Measurements from ENCODE around the gene RASSF3.

RASSF3 gene

GRCh38 chr12:64718649-64719048 lies 108.4 kb downstream of the RASSF3 start:
- no peak for DNase-seq (ENCODE audit: extremely low read depth in 1 of 2, low read depth in 1 of 2)

DNA sequence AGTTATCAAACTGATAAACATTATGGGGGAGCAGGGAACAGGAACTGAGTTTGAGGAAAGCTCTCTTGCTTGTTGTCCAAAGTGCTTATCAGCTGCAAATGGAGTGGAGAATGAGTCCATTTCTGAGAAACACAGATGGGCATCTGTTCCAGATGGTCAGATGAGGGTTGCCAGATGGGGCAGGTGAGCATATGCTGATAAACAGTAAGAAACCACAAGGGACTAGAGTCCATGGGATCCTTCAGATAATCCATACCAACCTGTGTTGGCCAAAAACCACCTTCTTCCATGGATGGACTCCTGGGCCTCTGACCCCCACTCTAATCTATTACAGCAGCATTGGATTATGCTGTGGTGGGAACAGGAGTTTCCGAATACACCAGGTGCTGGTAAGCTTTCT lies 110.6 kb downstream of the RASSF3 start:
- no peak for DNase-seq (ENCODE audit: extremely low read depth in 1 of 2, low read depth in 1 of 2)

DNA sequence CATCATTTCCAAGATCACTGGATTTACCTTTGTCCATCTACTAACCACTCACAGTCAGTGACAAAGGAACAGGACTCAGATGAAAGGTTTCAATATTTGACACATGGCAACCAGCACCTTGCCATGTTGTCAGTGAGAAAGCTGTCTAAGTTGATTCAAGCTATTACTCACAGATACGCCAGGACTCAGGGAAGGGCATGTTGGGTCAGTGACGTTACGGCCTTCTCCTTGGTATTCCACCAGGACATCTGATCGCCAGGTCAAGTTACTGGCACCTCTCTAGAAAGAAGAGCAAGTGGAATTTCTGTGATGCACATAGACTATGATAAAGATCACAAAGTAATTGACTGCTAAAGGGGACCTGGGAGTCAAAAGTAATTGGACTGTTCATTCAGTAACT lies 112.5 kb downstream of the RASSF3 start:
- DNase-seq (ENCODE audit: extremely low read depth in 1 of 2, low read depth in 1 of 2) = no peak

GRCh38 chr12:64723630-64724029 lies 113.3 kb downstream of the RASSF3 start:
- no peak for DNase-seq (ENCODE audit: extremely low read depth in 1 of 2, low read depth in 1 of 2)

DNA sequence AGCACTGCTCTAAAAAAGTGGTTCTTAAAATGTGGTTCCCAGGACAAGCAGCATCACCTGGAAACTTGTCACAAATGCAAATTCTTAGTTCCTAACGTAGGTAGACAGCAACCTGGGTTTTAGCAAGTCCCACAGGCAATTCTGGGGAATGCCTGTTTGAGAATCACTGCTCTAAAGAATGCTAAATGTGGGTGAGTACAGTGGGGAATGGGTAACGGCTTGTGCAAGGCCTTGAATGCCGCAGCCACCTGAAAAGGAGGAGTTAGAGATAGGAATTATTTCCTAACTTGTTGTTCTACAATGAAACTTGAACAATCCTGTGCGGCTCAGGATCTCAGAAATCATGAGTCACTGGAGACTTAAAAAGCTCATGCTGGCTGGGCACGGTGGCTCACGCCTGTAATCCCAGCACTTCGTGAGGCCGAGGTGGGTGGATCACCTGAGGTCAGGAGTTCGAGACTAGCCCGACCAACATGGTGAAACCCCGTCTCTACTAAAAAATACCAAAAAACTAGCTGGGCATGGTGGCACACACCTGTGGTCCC lies 114.0 kb downstream of the RASSF3 start:
- DNase-seq (ENCODE audit: extremely low read depth in 1 of 2, low read depth in 1 of 2) = no peak

- DNase-seq (ENCODE audit: extremely low read depth in 1 of 2, low read depth in 1 of 2) = no peak
Measured at GRCh38 chr12:64729909-64730587, 119.8 kb downstream of the RASSF3 start.

DNA sequence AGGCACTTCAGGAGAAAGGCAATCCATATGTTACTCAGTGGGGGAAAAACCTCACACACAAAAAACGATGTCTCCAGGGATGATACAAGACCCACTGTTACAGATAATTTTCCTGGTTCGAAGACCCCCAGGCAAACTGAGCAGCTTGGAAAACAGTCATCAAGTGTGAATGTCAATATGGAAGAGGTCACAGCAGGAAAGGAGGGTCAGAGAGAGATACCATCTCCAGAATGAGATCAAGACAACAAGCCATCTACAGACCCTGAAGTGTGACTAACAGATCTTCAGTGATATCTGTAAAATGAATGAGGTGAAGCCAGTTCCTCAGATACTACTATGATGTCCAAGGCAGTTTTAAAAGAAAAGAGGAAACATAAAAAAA lies 120.3 kb downstream of the RASSF3 start:
- no peak for DNase-seq (ENCODE audit: extremely low read depth in 1 of 2, low read depth in 1 of 2)

- DNase-seq (ENCODE audit: extremely low read depth in 1 of 2, low read depth in 1 of 2) = no peak
Measured at GRCh38 chr12:64731683-64732082, 121.4 kb downstream of the RASSF3 start.

DNA sequence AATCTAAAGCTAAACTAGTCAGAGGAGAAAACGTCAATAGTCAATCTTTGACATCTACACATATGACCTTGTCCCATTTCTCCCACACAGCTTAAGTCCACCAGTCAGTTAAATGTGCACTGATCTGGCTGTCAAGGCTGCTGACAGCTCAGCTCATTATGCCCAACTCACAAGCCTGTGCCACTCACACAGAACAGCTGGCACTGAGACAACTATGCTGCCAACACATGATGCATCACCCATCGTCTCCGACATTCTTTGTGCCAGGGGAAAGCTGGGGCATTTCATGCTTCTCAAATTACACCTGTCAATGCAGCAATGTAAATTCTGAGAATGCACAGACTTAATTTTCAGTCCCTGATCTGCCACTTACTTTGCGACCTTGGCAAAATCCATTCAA lies 123.6 kb downstream of the RASSF3 start:
- DNase-seq (ENCODE audit: extremely low read depth in 1 of 2, low read depth in 1 of 2) = no peak

GRCh38 chr12:64735442-64735841 lies 125.1 kb downstream of the RASSF3 start:
- DNase-seq (ENCODE audit: extremely low read depth in 1 of 2, low read depth in 1 of 2) = no peak

DNA sequence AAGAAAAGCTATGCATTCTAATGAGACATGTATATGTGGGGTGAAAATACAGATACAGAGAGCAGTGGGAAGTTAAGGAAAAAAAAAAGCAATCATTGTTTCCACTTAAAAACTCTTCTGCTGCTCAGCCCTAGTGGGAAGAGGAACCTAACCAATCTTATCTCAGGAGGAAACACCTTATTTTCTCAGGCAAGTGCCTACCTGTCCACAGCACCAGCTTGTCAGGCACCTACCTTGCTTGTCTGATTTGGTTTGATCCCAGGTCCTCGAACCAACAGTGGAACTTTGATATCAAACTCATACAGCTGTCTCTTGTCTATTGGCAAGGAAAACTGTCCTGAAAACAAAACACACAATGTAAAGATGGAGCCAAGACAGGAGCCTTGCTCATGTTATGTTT lies 126.5 kb downstream of the RASSF3 start:
- no peak for DNase-seq (ENCODE audit: extremely low read depth in 1 of 2, low read depth in 1 of 2)

DNA sequence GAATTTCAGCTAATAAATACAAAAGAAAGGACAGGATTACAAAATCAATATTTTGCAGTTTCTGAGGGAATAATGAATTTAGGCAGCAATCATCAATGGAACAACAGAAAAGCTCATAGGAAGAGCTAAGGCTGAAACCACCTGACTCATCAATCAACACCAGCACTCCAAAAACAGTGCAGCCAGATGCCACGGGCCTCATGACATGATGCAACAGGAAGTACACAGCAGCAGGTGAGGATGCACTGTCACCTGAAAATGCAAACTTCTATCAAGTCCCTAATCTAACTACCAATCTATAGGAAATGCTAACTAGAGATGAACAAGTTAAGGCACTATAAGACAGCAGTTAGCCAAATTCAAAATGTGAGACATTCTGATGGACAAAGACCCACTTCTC lies 127.2 kb downstream of the RASSF3 start:
- DNase-seq (ENCODE audit: extremely low read depth in 1 of 2, low read depth in 1 of 2) = peak in 1 of 2 donors; percentile 18

DNA sequence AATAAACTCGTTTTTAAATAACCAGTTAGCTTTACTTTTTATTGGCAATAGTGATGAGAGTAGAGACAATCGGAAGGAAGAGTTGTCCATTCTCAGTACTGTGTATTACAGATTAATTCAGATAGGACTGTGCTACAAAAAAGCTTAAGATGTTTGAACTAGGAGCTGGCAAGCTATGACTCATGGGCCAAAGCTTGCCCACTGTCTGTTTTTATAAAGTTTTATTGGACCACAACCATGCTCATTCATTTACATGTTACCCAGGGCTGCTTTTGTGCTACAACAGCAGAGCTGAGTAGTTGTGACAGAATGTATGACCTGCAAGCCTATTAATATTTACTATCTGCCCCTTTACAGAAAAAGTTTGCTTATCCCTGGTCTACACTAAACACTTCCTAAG lies 129.5 kb downstream of the RASSF3 start:
- no peak for DNase-seq (ENCODE audit: extremely low read depth in 1 of 2, low read depth in 1 of 2)

GRCh38 chr12:64740646-64741045 lies 130.4 kb downstream of the RASSF3 start:
- DNase-seq (ENCODE audit: extremely low read depth in 1 of 2, low read depth in 1 of 2) = no peak

DNA sequence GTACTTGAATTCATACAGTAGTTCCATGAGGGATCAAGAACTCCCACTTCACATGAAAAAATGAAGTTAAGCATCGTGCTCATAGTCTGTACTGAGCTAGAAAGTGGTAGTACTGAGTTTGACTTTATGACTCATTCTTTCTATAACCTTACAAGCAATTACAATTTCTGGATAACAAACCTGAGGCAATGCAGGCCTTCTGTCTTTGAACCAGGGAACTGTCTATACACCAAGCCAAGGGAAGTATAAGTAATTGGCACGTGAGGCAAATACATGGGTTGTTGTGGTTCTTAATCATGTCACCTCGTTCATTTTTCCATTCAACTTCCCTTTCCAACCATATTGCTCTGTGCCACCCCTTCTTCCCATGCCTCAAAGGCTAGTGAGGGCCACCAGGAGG lies 132.1 kb downstream of the RASSF3 start:
- no peak for DNase-seq (ENCODE audit: extremely low read depth in 1 of 2, low read depth in 1 of 2)

DNA sequence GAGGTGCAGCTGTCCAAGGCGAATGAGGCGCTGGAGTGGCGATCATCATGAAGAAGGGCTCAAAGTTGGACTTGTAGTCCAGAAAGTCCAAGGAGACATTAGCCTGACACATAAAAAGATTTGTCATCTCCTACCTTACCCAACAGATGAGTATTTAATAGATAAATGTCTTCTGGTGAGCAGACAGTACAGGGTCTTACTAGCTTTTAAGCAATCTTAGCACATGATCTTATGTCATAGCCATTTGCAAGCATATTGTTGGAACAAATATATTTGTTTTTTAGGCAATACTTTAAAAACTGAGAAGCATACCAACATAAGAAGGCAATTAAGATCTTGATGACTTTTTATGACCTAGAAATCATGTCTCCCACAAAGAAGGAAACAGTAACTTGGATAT lies 132.9 kb downstream of the RASSF3 start:
- DNase-seq (ENCODE audit: extremely low read depth in 1 of 2, low read depth in 1 of 2) = no peak

DNA sequence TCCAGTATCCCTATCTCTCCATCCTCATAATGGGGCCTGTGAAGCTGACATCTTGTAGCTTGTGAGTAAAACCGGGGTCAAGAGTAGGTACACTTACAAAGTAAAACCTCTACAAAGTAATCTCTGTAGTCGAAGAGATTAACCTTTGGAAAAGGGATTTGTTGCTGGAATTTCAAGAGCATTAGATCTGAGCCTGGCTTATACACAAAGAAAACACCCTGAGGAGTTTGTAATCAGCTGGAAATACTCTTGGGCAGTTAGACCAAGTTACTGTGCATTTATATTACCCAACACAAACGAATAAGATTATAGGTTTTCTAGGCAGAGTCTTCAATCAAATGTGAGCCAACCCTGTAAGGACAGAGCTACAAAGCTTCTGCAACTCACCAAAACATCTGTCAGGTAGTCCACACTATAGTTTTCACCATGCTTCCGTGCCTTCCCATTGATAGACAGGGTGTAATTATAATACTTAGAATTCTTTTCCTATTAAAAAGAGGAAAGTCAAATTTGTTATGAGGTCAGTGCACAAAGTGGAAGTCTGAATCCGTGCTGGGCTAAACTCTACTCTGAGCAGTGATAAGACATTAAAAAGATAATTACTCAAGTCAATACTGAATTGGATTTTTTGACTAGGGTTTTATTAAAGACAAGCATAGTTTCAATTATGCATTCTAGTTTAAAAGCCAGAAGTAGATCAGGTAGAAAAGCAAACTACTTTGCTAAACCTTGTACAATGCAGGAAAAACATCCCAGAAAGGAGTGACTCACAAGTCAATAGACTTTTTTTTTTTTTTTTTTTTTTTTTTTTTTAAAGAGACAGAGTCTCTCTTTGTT lies 134.3 kb downstream of the RASSF3 start:
- DNase-seq (ENCODE audit: extremely low read depth in 1 of 2, low read depth in 1 of 2) = no peak

GRCh38 chr12:64745259-64745807 lies 135.0 kb downstream of the RASSF3 start:
- no peak for DNase-seq (ENCODE audit: extremely low read depth in 1 of 2, low read depth in 1 of 2)

GRCh38 chr12:64745980-64746379 lies 135.7 kb downstream of the RASSF3 start:
- DNase-seq (ENCODE audit: extremely low read depth in 1 of 2, low read depth in 1 of 2) = no peak

GRCh38 chr12:64746663-64747062 lies 136.4 kb downstream of the RASSF3 start:
- no peak for DNase-seq (ENCODE audit: extremely low read depth in 1 of 2, low read depth in 1 of 2)

Data from stimulated activated CD8-positive, alpha-beta memory T cell treated with anti-CD3 and anti-CD28 coated beads, Interleukin-7, amount 100 ng/mL, for 48 hours (primary cell).